ENCODE measurements around the gene PNCK. TPM values are rescaled to one million over a fixed set of nuclear protein-coding genes. Genes with fewer than 3 reads are reported as not detected.

PNCK gene
- total and polyA plus RNA-seq, 2 of the 13 experiments (the other 11 are each of a cell fraction or from before 2014, with no cell fraction given): 33.1 TPM; not detected in 1

GRCh38 chrX:153624196-153625091, 49.2 kb downstream of the PNCK start (continued):
- TF ChIP-seq DR1 (CRISPR knock-in tag; IDR thresholded peaks at IDR 0.05): 0 out of 2 replicates have a peak, but pooled peaks have one; percentile 43
- TF ChIP-seq HNRNPL (IDR thresholded peaks at IDR 0.05; ENCODE audit: low read depth, low read length): peak; percentile 21
- TF ChIP-seq U2AF1 (optimal IDR thresholded peaks at IDR 0.05; ENCODE audit: low read depth, low read length): no peak
- no peak for TF ChIP-seq SMYD3 (CRISPR knock-in tag; IDR thresholded peaks at IDR 0.05)
- no peak for TF ChIP-seq CERS6 (CRISPR knock-in tag; IDR thresholded peaks at IDR 0.05)
- TF ChIP-seq ZHX1 (CRISPR knock-in tag; IDR thresholded peaks at IDR 0.05; ENCODE audit: low read depth): no peak
- TF ChIP-seq SALL1 (CRISPR knock-in tag; IDR thresholded peaks at IDR 0.05): peak; percentile 49
- peak; percentile 69 for TF ChIP-seq MED1 (CRISPR knock-in tag; IDR thresholded peaks at IDR 0.05)
- no peak for TF ChIP-seq RBM22 (optimal IDR thresholded peaks at IDR 0.05; ENCODE audit: low read length)
- TF ChIP-seq ZC3H4 (CRISPR knock-in tag; IDR thresholded peaks at IDR 0.05; ENCODE audit: borderline replicate concordance): peak; percentile 69
- 0 out of 2 replicates have a peak, but pooled peaks have one; percentile 28 for TF ChIP-seq ZNF276 (CRISPR knock-in tag; IDR thresholded peaks at IDR 0.05; ENCODE audit: low read depth)
- peak; percentile 62; the same call in 1 of the 2 replicates for TF ChIP-seq DRAP1 (CRISPR knock-in tag; IDR thresholded peaks at IDR 0.05)
- peak; percentile 61 for TF ChIP-seq ZFX (CRISPR knock-in tag; IDR thresholded peaks at IDR 0.05; ENCODE audit: low read depth)
- peak; percentile 24; the same call in 1 of the 2 replicates for TF ChIP-seq RARA (CRISPR knock-in tag; IDR thresholded peaks at IDR 0.05)
- no peak for TF ChIP-seq ZSCAN29 (CRISPR knock-in tag; conservative IDR thresholded peaks at IDR 0.05)
- TF ChIP-seq NR2C2 (CRISPR knock-in tag; IDR thresholded peaks at IDR 0.05; ENCODE audit: borderline replicate concordance): peak; percentile 71; the same call in 1 of the 2 replicates
- no peak for TF ChIP-seq FOXP1 (IDR thresholded peaks at IDR 0.05)
- TF ChIP-seq FOXP1 (CRISPR knock-in tag; IDR thresholded peaks at IDR 0.05): no peak
- TF ChIP-seq KAT7 (CRISPR knock-in tag; IDR thresholded peaks at IDR 0.05; ENCODE audit: borderline replicate concordance): 0 out of 2 replicates have a peak, but pooled peaks have one; percentile 9
- TF ChIP-seq ATF7-NPFF (CRISPR knock-in tag; IDR thresholded peaks at IDR 0.05; ENCODE audit: low read depth): peak; percentile 37; the same call in 1 of the 2 replicates
- peak; percentile 33; the same call in 1 of the 2 replicates for TF ChIP-seq ZBTB26 (CRISPR knock-in tag; IDR thresholded peaks at IDR 0.05; ENCODE audit: borderline replicate concordance)
- TF ChIP-seq CBX5 (CRISPR knock-in tag; IDR thresholded peaks at IDR 0.05; ENCODE audit: borderline replicate concordance): 0 out of 2 replicates have a peak, but pooled peaks have one; percentile 13

Data from HepG2 (cell line).